COLO668 (cell line): ENCODE results near the gene PCSK6.

ENCODE experiments used
- DNase-seq: peaks from one replicate; lab custom pipeline; 2025; ENCODE audit not compliant: unreplicated experiment; lab: John Stamatoyannopoulos, UW

The PCSK6 gene

GRCh38 chr15:101489599-101490407 is at the start of gene PCSK6:
Gene PCSK6, minus strand, starts transcription at chr15:101489707. Its CDS starts 37 bp downstream, at chr15:101489670.
- DNase-seq = peak; percentile 70

- no peak for DNase-seq
These were observed 49.5 kb upstream of the PCSK6 start for GRCh38 chr15:101538996-101539395.

- DNase-seq = no peak
These were observed 48.7 kb upstream of the PCSK6 start for GRCh38 chr15:101538177-101538576.

GRCh38 chr15:101537483-101538080 is 48.1 kb upstream of the PCSK6 start:
- DNase-seq = no peak

GRCh38 chr15:101536875-101537405 is 47.4 kb upstream of the PCSK6 start:
- DNase-seq = no peak

GRCh38 chr15:101536166-101536874 is 46.8 kb upstream of the PCSK6 start:
- no peak for DNase-seq

GRCh38 chr15:101535170-101535902 is 45.8 kb upstream of the PCSK6 start:
- DNase-seq = no peak

- no peak for DNase-seq
These were observed 45.0 kb upstream of the PCSK6 start for GRCh38 chr15:101534376-101534970.

- DNase-seq = no peak
These were observed 44.0 kb upstream of the PCSK6 start for GRCh38 chr15:101533371-101534140.

GRCh38 chr15:101532865-101533264 is 43.4 kb upstream of the PCSK6 start:
- no peak for DNase-seq

- DNase-seq = no peak
These were observed 41.7 kb upstream of the PCSK6 start for GRCh38 chr15:101531170-101531569.

- DNase-seq = no peak
These were observed 40.9 kb upstream of the PCSK6 start for GRCh38 chr15:101530224-101530958.

GRCh38 chr15:101528917-101529299 is 39.4 kb upstream of the PCSK6 start:
- peak; percentile 37 for DNase-seq

GRCh38 chr15:101528108-101528916 is 38.8 kb upstream of the PCSK6 start:
- peak; percentile 59 for DNase-seq

- no peak for DNase-seq
These were observed 37.4 kb upstream of the PCSK6 start for GRCh38 chr15:101526890-101527289.

GRCh38 chr15:101526442-101526841 is 36.9 kb upstream of the PCSK6 start:
- no peak for DNase-seq

- no peak for DNase-seq
These were observed 36.5 kb upstream of the PCSK6 start for GRCh38 chr15:101526021-101526420.

GRCh38 chr15:101525087-101525669 is 35.7 kb upstream of the PCSK6 start:
- DNase-seq = no peak
